Germinal center (tissue), 1 donor: ENCODE results near the gene MT3.

Source experiments
- DNase-seq: peaks from one replicate; pipeline ENCODE4 v3.0.0; 2012; ENCODE audit warnings: mixed read lengths, low spot score

MT3 gene

DNA sequence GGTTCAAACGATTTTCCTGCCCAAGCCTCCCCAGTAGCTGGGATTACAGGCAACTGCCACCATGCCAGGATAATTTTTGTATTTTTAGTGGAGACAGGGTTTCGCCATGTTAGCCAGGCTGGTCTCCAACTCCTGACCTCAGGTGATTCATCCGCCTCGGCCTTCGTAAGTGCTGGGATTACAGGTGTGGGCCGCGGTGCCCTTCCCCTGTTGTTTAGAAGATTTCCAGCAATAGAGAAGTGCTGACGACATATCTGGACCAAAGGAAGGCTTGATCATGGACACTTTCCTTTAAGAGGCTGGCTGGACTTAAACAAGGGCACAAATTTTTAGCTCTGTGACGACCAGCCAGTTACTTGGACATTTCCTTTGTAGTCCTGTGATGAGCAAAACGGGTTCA lies 41.9 kb downstream of the MT3 start:
- DNase-seq: no peak

DNA sequence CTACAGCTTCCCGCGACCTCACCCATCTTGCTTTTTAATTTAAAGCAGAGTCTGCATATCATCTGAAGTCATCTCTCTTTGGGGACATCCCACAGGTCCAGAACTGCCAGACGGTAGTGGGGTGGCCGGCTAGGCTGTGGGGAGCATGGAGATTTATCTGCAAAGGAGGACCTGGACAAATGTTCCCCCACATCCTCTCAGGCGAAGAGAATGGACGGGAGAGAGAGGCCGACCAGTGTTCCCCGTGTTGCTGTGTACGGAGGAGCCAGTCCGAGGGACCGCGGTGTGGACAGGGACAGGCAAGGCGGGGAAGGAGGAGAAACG lies 42.5 kb downstream of the MT3 start:
- no peak for DNase-seq

DNA sequence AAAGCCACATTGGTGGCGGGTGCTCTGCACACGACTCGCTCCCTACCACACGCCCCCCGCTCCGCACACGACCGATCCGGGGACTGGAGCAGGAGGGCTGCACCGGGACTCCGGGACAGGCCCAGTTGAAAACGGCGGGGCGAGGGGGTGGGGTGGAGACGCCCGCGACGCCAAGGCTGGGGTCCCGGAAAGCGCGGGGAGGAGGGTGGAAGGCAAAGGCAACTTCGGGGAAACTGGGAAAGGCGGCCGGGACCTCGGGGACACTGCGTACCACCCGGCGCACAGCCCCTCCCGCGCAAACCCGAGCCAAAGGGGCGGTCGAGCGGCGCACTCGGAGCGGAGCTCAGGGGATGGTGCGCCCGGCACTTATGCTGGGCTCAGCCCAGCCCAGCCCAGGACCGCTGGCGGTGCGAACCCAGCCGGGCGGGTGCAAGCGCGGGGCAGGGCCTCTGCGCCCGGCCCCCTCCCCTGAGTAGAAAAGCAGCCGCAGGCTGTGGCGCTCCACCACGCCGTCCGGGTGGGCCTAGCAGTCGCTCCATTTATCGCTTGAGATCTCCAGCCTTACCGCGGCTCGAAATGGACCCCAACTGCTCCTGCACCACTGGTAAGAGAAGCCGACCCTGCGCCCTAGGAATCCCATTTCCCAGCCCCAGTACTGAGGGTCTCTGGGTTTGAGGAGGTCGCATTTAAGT lies 43.0 kb downstream of the MT3 start, which contains the start of gene MT1M:
MT1M (plus strand) TSS at position 504 of the 692 bp plus-strand sequence; CDS start at position 577, 73 bp downstream.
- no peak for DNase-seq

DNA sequence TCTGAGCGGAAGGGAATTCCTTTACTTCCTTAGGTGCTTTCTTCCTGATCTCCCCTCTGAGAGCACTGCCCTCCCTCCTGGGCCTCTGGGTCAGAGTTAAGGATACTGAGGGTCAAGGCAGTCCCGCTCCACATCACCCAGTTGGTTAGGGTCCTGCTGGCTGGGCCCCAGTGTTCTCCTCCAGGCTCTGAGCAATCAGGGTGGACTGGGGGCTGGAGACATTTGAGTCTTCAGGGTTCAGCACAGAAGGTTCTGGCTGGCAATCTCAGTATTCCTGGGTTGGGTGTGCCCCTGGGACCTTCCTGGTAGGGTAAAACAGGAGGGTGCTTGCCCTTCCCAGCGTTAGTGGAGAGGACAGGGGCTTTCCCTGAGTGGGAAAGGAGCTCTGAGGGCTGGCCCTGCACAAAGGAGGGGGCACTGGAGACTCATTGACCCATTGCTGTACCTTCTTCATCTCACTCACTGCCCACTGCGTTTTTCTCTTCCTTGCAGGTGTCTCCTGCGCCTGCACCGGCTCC lies 43.6 kb downstream of the MT3 start:
- DNase-seq: no peak

DNA sequence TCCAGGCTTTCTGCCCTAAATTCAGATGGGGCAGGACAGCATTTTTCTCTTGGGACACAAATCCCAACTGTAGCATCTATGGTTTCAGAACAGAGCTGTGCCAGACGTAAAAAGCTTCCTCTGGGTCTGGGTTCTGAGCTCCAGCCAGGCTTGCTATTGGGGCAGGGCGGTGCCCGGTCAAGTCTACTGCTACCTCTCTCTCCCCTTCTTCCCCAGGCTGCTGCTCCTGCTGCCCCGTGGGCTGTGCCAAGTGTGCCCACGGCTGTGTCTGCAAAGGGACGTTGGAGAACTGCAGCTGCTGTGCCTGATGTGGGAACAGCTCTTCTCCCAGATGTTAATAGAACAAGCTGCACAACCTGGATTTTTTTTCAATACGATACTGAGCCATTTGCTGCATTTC lies 44.2 kb downstream of the MT3 start:
- DNase-seq: no peak

DNA sequence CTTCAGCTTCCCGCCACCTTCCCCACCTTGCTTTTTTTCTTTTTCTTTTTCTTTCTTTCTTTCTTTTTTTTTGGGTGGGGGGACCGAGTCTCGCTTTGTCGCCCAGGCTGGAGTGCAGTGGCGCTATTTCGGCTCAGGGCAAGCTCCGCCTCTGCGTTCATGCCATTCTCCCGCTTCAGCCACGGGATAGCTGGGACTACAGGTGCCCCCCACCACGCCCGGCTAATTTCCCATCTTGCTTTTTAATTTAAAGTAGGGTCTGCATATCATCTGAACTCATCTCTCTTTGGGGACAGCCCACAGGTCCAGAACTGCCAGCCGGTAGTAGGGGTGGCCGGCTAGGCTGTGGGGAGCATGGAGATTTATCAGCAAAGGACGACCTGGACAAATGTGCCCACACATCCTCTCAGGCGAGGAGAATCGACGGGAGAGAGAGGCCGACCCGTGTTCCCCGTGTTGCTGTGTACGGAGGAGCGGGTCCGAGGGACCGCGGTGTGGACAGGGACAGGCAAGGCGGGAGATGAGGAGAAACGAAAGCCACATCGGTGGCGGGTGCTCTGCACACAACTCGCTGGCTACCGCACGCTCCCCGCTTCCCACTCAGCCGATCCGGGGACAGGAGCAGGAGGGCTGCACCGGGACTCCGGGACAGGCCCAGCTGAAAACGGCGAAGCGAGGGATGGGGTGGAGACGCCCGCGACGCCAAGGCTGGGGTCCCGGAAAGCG lies 45.5 kb downstream of the MT3 start:
- DNase-seq: no peak

DNA sequence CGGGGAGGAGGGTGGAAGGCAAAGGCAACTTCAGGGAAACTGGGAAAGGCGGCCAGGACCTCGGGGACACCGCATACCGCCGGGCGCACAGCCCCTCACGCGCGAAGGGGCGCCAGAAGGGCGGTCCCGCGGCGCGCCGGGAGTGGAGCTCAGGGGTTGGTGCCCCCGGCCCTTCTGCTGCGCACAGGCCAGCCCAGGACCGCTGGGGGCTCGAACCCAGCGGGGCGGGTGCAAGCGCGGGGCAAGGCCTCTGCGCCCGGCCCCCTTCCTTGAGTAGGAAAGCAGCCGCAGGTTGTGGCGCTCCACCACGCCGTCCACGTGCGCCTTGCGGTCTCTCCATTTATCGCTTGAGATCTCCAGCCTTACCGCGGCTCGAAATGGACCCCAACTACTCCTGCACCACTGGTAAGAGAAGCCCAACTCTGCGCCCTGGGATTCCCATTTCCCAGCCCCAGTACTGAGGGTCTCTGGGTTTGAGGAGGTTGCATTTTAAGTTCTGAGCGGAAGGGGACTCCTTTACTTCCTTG lies 46.2 kb downstream of the MT3 start:
- no peak for DNase-seq

DNA sequence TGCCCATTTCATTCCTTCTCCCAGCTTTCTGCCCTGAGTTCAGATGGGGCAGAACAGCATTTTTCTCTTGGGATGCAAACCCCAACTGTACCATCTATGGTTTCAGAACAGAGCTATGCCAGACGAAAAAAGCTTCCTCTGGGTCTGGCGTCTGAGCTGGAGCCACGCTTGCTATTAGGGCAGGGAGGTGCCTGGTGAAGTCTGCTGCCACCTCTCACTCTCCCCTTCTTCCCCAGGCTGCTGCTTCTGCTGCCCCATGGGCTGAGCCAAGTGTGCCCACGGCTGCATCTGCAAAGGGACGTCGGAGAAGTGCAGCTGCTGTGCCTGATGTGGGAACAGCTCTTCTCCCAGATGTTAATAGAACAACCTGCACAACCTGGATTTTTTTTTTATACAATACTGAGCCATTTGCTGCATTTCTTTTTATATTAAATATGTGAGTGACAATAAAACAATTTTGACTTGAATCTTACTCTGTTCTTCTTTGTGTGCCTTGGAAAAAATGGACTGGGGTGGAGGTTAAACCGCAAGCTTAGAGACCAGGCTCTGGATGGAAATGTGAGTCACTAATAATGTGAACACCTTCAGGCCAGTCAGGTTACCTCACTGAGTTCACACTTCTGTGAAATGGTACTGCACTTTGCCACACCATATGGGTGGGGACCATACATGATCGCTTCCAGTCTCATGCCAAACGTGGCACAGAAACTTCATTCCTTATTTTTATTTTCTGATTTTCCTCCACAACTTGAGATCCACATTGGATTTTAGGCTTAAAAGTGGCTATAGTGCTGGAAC lies 47.5 kb downstream of the MT3 start:
- DNase-seq: no peak

DNA sequence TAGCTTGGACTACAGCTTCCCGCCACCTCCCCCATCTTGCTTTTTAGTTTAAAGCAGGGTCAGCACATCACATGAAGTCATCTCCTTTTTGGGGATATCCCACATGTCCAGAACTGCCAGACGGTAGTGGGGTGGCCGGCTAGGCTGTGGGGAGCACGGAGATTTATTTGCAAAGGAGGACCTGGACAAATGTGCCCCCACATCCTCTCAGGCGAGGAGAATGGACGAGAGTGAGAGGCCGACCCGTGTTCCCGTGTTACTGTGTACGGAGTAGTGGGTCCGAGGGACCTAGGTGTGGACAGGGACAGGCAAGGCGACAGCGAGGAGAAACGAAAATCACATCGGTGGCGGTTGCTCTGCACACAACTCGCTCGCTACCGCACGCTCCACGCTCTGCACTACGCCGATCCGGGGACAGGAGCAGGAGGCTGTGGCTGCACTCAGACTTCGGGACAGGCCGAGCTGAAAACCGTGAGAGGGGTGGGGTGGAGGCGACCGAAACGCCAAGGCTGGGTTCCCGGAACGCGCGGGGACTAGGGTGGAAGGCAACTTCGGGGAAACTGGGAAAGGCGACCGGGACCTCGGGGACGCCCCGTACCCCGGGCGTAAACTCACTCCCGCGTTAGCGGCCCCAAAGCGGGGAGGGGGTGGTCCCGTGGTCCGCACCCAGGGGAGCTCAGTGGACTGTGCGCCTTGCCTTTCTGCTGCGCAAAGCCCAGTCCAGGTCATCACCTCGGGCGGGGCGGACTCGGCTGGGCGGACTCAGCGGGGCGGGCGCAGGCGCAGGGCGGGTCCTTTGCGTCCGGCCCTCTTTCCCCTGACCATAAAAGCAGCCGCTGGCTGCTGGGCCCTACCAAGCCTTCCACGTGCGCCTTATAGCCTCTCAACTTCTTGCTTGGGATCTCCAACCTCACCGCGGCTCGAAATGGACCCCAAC lies 48.8 kb downstream of the MT3 start, which contains the start of gene MT1A:
MT1A (plus strand) TSS at position 853 of the 937 bp plus-strand sequence; CDS start at position 926, 73 bp downstream.
- no peak for DNase-seq

DNA sequence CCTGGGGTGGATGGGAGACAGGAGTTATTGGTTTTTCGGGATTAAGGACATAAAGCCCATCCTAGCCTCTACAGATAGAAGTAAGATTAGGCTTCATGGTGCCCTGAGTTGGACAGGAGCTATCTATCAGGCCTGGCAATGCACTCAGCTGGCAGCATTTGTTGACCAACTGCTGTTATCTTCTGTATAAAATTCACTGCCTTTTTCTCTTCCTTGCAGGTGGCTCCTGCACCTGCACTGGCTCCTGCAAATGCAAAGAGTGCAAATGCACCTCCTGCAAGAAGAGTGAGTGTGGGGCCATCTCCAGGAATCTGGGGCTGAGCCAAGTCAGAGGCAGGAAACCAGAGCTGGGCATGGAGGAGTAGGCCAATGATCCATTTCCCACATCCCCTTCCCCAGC lies 49.7 kb downstream of the MT3 start:
- DNase-seq: no peak

DNA sequence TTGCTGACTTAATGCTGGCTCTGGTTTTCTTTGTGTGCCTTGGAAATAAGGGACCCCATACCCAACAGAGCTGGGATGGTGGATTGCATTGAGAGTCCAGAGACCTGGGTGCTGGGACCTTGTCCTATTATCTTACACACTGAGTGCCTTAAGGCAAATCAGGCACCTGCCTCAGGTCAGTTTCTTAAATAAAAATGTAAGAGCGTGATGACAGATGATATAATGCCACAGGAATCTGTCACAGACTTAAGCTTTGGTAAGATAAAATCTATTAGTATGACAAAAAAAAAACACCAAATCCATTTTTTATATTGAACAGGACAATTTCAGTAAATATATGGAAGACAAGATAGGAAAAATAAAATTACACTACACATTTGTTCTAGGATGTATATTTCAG lies 50.7 kb downstream of the MT3 start:
- DNase-seq: no peak
